Neural progenitor cell (in vitro differentiated cells): ENCODE results near the gene WDR48.

Experiments
- EZH2 ChIP-seq: fragments of 200-600 bp; sonication (generic); IDR thresholded peaks from 2 replicates; pipeline ENCODE4 v1.6.1; 2017; ENCODE audit warnings: antibody characterized with exemption, mild to moderate bottlenecking, moderate library complexity
- EZH2phosphoT487 ChIP-seq: fragments of 200-600 bp; sonication (generic); IDR thresholded peaks from 2 replicates; pipeline ENCODE4 v1.6.1; 2017; ENCODE audit warnings: antibody characterized with exemption
- TF ChIP-seq, protein P1 (sequence below): fragments of 200-600 bp; sonication (generic); IDR thresholded peaks from 2 replicates; pipeline ENCODE4 v1.5.1; 2017; ENCODE audit warnings: antibody characterized with exemption, mild to moderate bottlenecking

DNA sequence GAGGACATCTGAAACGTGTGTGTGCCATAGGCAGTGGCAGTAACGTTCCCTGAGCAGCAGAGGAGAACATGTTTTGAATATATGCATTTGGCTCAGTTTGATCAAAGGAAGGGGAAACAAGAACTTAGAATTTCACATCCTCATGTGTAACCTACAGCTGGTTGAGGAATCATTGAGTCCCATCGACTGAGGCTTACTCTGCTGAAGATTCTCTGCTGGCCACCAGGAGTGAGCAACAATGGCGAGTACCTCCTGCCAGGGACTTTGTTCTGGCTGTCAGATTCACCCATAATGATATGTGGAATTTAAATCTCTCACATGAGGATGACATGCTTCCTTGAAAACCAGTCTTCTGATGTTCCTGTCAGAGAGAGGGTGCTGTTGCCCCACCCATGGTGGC, 34.3 kb downstream of the WDR48 start:
- TF ChIP-seq, protein P1, sequence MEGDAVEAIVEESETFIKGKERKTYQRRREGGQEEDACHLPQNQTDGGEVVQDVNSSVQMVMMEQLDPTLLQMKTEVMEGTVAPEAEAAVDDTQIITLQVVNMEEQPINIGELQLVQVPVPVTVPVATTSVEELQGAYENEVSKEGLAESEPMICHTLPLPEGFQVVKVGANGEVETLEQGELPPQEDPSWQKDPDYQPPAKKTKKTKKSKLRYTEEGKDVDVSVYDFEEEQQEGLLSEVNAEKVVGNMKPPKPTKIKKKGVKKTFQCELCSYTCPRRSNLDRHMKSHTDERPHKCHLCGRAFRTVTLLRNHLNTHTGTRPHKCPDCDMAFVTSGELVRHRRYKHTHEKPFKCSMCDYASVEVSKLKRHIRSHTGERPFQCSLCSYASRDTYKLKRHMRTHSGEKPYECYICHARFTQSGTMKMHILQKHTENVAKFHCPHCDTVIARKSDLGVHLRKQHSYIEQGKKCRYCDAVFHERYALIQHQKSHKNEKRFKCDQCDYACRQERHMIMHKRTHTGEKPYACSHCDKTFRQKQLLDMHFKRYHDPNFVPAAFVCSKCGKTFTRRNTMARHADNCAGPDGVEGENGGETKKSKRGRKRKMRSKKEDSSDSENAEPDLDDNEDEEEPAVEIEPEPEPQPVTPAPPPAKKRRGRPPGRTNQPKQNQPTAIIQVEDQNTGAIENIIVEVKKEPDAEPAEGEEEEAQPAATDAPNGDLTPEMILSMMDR: no peak
- TF ChIP-seq EZH2phosphoT487: no peak
- no peak for TF ChIP-seq EZH2
